NCI-H345 treated with DMSO at 0.1 percent for 48 hours (cell line): ENCODE measurements around the gene TANGO2.

Source experiments
- DNase-seq: peaks from one replicate; lab custom pipeline; 2025; ENCODE audit not compliant: unreplicated experiment; lab: John Stamatoyannopoulos, UW

TANGO2 gene

GRCh38 chr22:20024650-20025397 lies 3.9 kb downstream of the TANGO2 start:
- no peak for DNase-seq

DNA sequence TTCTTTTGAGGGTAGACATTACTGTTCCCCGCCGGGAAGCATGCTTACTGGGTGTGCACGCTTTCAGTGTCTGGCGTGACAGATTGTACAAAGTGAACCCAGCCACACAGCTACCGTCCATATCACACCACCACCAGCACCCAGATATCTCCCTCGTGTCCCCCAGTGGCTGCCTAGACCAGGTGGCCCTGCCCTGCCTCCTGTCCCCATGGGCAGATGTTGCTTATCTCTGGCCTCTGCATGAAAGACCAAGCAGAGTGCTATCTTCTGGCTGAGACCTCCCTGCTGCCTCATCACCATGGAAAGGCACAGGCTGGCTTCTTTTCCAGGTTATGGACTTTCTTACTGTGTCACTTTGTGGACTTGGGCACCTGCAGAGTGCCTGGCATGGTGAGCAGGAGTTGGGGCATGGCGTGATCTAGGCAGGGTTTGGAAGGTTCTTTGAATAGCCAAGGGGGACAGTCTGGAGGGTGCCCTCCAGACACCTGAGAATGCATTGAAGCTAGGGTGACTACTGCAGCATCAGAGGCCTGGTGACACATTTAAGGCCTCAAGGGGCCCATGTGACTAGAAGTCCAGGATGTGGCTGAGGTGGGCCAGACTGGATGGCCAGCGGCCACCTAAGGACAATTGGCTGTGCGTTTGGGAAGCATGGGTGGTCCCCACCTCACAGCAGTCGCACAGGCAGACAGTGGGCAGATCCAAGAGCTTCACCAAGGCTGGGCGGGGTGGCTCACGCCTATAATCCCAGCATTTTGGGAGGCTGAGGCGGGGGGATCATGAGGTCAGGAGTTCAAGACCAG lies 4.7 kb downstream of the TANGO2 start:
- no peak for DNase-seq

DNA sequence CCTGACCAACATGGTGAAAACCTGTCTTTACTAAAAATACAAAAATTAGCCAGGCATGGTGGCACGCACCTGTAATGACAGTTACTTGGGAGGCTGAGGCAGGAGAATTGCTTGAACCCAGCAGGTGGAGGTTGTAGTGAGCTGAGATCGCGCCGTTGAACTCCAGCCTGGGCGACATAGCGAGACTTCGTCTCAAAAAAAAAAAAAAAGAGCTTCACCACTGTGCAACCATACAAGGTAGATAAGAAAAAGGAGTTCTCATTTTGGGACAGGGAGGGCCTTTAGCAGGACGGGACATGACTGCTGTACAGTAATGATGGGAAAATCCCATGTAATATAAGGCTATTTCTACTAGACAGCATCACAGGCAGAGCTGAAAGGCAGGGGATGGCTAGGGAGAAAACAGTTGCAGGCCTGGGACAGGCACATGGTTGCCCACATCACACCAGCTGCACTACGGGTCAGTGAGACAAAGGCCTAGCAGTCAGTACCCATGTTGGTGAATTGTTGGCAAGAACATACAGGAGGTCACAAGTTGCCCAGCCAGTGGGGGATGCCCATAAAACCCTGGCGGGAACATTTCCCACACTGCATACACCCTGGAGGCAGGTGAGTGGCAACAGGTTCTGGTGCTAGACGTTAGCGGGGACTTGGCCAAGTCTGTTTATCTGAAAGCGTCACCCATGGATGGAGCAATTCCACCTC lies 5.4 kb downstream of the TANGO2 start:
- DNase-seq: no peak

GRCh38 chr22:20026996-20027601 lies 6.2 kb downstream of the TANGO2 start:
- no peak for DNase-seq

GRCh38 chr22:20027966-20028854 lies 7.3 kb downstream of the TANGO2 start:
- DNase-seq: no peak

GRCh38 chr22:20028855-20029549 lies 8.1 kb downstream of the TANGO2 start:
- DNase-seq: no peak

GRCh38 chr22:20029550-20030225 lies 8.8 kb downstream of the TANGO2 start:
- no peak for DNase-seq

DNA sequence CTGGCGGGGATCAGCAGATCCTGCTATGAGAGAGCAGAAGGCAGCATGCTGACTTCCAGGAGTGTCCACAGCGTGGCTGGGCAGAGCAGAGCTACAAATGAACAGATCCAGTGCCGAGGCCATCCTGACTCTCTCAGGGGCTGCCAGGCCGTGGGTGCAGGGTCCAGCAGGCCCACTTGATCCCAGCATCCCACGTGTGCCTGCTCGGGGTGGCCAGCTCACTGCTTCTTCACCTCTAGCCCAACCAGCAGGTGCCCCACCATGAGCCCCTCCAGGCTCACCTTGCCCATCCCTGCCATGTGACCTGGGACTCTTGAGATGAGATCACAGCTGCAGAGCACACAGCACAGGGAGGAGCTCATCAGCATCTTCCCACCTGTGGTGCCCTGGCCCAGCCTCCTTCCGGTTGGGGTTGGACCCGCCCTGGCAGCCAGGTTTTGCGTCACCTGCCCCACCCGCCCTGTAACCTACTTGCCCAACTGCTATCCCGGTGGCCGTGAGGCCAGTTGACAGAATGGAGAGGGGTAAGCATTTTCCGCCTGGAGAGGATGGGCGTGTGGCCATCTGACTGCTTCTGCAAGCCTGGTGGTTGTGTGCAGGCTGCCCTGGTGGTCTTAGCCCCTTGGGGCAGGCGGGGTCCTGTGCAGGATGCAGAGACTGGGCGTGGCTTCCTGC lies 11.0 kb downstream of the TANGO2 start:
- DNase-seq: no peak

DNA sequence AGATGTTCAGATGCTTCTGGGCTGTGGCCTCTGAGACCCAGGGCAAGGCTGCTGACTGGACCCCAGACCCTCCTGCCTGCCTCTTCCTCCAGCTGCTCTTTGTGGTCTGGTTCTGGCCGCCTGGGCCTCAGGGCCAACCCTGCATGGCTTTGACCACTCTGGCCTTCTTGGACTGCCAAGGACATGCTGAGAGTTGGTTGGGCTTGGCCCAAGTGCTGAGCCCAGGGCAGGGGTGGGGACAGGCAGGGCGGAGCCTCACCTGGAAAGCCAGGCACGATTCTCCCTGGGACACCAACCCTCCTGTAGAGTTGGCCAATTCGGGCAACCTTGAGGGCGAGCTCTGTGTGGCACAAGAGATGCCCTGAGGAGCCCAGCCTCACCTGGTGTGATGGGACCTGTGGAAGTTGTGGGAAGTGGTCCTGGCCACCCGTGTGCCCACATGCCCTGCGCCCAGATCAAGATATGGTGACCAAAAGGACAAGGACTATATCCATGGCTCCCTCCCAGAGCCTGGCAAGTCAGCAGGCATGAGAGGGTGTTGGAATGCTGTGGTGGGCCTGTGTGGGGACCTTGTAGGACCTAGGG lies 11.6 kb downstream of the TANGO2 start:
- no peak for DNase-seq

DNA sequence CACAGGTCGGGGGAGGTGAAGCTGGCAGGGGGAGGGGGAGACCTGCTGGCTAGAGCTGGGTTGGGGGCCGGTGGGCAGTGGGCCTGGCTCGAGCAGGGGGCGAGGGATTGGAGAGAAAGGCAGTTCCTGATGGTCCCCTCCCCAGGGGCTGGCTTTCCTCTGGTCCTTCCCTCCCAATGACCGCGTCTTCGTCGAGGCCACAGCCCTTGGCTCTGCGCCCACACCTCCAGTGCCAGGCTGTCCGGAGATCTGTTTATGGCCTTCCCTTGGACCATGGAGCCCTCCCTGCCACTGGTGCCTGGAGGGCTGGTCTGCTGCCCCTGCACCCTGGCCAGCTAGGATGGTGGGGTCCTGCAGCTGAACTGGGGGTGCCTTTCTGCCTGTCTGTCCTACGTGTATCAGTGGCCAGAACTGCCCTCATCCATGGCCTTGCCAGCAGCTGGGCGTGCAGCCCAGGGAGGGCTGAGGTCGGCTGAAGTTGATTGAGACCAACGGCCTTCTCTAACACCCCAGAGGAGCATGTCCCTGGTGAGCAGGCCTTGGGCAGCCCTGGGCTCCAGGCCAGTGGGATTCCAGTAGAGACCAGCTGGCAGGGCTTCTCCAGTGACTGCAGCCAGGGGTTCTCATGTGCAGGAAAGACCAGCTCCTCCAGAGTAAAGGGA lies 12.3 kb downstream of the TANGO2 start:
- DNase-seq: no peak

GRCh38 chr22:20034143-20034542 lies 13.2 kb downstream of the TANGO2 start:
- DNase-seq: no peak

- no peak for DNase-seq
Measured at GRCh38 chr22:20035375-20036083, 14.6 kb downstream of the TANGO2 start.

DNA sequence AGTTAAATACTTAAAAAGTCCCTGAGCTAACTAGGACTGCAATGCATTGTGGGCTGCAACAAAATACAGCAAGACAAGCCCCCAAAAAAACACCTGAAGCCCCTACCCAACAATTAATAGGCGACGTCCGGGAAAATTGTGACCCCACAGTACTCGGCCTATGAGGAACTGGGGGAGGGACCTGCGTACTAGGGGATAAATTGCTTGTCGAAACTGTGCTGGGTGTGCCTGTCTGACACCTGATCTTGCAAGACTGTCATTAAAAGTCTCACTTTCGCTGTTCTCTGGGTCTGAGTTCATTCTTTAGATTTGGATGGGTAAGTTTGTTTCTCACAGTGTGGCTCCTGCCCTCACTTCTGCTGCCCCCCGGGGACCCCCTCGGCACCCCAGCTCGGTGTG lies 15.2 kb downstream of the TANGO2 start:
- no peak for DNase-seq

- DNase-seq: no peak
Measured at GRCh38 chr22:20036535-20037392, 15.9 kb downstream of the TANGO2 start.

DNA sequence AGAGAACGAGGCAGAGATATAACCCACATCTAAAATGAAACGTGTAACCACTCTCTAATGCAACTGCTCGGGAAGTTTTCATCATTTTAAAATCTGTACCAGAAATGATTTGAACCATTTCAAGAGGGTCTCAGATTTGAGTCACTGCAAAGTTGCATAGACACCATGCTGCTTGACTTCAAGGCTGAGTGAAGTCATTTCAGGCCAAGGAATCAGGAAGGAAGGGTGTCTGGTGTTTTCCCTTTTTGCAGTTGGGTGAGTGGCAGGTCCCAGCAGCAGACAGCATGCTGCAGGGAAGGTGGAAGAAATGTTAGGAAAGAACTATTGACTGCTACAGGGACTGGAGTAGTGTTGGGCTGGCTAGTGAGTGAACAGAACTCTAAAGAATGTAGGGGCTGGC lies 16.5 kb downstream of the TANGO2 start:
- no peak for DNase-seq

GRCh38 chr22:20038574-20038973 lies 17.7 kb downstream of the TANGO2 start:
- DNase-seq: no peak
